H1 (cell line): ENCODE results near the gene ZIC3. TPM values are rescaled to one million over a fixed set of nuclear protein-coding genes. Genes with fewer than 3 reads are reported as not detected.

Experiments used
- EZH2 ChIP-seq: fragments of 200-600 bp; sonication (generic); IDR thresholded peaks from 2 replicates; pipeline ENCODE4 v1.7.1; 2012; ENCODE audit warnings: low read depth, mild to moderate bottlenecking, moderate library complexity, low read length, inconsistent platforms; ENCODE audit not compliant: severe bottlenecking
- POLR2AphosphoS5 ChIP-seq: IDR thresholded peaks from 2 replicates; pipeline ENCODE4 v1.6.1; 2011; ENCODE audit warnings: low read depth, low read length
- TAF1 ChIP-seq: IDR thresholded peaks from 2 replicates; pipeline ENCODE4 v1.6.1; 2011; ENCODE audit warnings: mild to moderate bottlenecking, low read depth, low read length
- YY1 ChIP-seq: IDR thresholded peaks from 2 replicates; pipeline ENCODE4 v1.6.1; 2011; ENCODE audit warnings: low read depth, mild to moderate bottlenecking, low read length
- polyA plus RNA-seq, 7 experiments: library from polyadenylated mRNA; depleted of rRNA in 3 of 7; stranded (reverse) in 5 of 7; unstranded in 2 of 7; fragments of >200 nt in 5 of 7; fragments of 200-250 nt in 2 of 7; gene quantifications; 1 replicate in 5 of 7; 2 replicates in 1 of 7; 4 replicates in 1 of 7; pipeline versions ENCODE4 v1.2.1 to v1.2.3, GENCODE V29; 2011 to 2013; ENCODE audit warnings: missing spikeins in 2 of 7, mixed read lengths in 2 of 7
- total RNA-seq: library from RNA; stranded (reverse); fragmentation: NEBNext Ultra II Directional; extraction: Animal tissue kit (Norgen Biotek cat#: 25700); gene quantifications from 2 replicates; pipeline ENCODE4 v1.2.1, GENCODE V29; 2021
- TF ChIP-seq, protein P1 (sequence below): IDR thresholded peaks from 2 replicates; pipeline ENCODE4 v1.6.1; 2011; ENCODE audit warnings: low read length, improper control_type of control experiment

ZIC3 gene
- total and polyA plus RNA-seq, 2 of the 8 experiments (the other 6 are each of a cell fraction or from before 2014, with no cell fraction given): 53.7 to 73.1 TPM

GRCh38 chrX:137565921-137566745, at the start of gene ZIC3 (continued):
- TF ChIP-seq, protein P1, sequence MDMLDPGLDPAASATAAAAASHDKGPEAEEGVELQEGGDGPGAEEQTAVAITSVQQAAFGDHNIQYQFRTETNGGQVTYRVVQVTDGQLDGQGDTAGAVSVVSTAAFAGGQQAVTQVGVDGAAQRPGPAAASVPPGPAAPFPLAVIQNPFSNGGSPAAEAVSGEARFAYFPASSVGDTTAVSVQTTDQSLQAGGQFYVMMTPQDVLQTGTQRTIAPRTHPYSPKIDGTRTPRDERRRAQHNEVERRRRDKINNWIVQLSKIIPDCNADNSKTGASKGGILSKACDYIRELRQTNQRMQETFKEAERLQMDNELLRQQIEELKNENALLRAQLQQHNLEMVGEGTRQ: peak; percentile 82
- TF ChIP-seq POLR2AphosphoS5 (peak; percentile 78), YY1 (peak; percentile 61; the same call in 1 of the 2 replicates), TAF1 (peak; percentile 88), EZH2 (no peak)
